ENCODE data around the gene RNASE13.

Gene RNASE13

GRCh38 chr14:21038441-21039422 is 4.1 kb upstream of the RNASE13 start:
- no peak for TF ChIP-seq ZFX (IDR thresholded peaks at IDR 0.05; ENCODE audit: borderline replicate concordance)
- no peak for TF ChIP-seq CTCF (IDR thresholded peaks at IDR 0.05)
- no peak overlapping the region for H3K27ac ChIP-seq

DNA sequence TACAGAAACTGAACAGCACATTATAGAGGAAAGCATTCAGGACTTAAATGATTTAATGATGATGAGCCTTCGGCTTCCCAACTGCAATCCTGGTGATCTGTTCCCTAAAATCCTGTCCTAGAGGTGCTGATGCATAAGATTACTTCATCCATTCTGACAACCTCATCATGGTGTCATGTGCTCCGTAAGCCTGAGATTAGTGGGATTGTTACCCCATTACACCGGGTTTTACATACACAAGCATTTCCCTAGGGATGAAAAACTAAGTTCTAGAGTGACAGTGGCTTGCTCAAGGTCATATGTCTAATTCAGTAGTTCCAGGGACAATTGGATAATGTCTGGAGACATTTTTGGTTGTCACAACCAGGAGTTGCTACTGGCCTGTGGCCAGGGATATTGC is 2.5 kb upstream of the RNASE13 start:
- H3K27ac ChIP-seq, result no peak overlapping the region
- no peak for TF ChIP-seq CTCF (IDR thresholded peaks at IDR 0.05)
- no peak for TF ChIP-seq ZFX (IDR thresholded peaks at IDR 0.05; ENCODE audit: borderline replicate concordance)

- H3K27ac ChIP-seq, result no peak overlapping the region
- TF ChIP-seq CTCF (IDR thresholded peaks at IDR 0.05) (no peak), ZFX (IDR thresholded peaks at IDR 0.05; ENCODE audit: borderline replicate concordance) (no peak)
These were observed 2.1 kb upstream of the RNASE13 start for GRCh38 chr14:21036751-21037150.

- TF ChIP-seq CTCF (IDR thresholded peaks at IDR 0.05) (no peak), ZFX (IDR thresholded peaks at IDR 0.05; ENCODE audit: borderline replicate concordance) (no peak)
These were observed 1.4 kb downstream of the RNASE13 start for GRCh38 chr14:21033133-21033698.

DNA sequence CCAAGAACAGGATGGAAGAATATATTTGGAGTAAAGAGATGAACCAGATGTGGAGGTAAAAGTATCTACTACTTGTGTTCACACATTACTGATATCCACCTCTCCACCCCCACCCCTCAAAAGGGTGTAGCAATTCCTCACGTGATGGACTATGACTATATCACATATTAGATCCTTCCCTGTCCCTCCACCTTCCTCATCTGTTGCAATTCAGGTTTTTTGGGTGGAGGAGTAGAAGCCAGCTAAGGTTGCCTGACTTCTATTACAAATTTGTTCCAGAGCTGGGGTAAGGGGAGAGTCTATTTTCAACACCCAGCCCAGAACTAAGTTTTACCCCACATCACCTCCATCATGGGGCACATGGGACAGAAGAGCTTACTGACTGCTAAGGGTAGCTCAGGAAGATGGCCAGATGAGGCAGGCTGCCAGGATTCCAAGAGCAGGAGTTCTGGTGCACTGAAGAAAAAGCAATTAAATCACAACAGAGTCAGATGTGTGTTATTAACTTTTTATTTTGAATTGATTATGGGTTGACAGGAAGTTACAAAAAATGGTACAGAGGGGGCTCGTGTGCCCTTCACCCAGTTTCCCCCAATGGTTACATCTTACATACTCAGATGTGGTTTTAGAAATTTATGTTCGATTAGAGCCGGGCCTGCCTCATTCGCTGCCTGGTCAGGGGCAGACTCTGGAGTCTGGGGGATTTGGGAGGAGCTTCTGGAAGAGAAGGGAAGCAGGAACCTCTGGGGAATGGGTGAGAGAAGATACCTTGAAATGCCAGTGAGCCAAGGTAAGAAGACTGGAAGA is 2.1 kb downstream of the RNASE13 start:
- TF ChIP-seq ZFX (IDR thresholded peaks at IDR 0.05; ENCODE audit: borderline replicate concordance) (no peak), CTCF (IDR thresholded peaks at IDR 0.05) (no peak)

More at GRCh38 chr14:21033133-21033698, 1.4 kb downstream of the RNASE13 start:
- H3K27ac ChIP-seq, result no peak overlapping the region

GRCh38 chr14:21030531-21030930 is 4.1 kb downstream of the RNASE13 start:
- no peak overlapping the region for H3K27ac ChIP-seq
- TF ChIP-seq ZFX (IDR thresholded peaks at IDR 0.05; ENCODE audit: borderline replicate concordance) (no peak), CTCF (IDR thresholded peaks at IDR 0.05) (no peak)

More for the DNA sequence above, 2.1 kb downstream of the RNASE13 start:
- no peak overlapping the region for H3K27ac ChIP-seq

All from 22Rv1 (cell line).